ENCODE results near the gene SERPINB10.

The SERPINB10 gene, protein sequence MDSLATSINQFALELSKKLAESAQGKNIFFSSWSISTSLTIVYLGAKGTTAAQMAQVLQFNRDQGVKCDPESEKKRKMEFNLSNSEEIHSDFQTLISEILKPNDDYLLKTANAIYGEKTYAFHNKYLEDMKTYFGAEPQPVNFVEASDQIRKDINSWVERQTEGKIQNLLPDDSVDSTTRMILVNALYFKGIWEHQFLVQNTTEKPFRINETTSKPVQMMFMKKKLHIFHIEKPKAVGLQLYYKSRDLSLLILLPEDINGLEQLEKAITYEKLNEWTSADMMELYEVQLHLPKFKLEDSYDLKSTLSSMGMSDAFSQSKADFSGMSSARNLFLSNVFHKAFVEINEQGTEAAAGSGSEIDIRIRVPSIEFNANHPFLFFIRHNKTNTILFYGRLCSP

DNA sequence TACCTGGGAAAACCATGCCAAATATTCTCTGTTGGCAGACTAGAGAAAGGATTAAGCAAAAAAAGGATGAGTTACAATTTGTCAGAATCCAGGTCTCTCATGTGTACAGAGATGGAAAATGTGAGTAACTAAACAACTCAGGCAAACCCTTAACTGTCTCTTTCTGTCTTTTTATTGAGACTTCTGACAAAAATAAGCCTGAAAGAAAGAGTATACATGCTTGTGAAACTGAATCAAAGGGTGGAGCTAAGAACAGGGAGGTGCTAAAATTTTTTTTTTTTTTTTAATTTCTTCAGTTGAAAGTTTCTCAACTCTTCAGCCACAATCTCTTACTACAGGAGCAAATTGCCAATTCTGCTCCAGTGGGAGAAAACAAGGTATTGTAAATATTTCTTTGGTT, at the start of gene SERPINB10:
TSS of gene SERPINB10 (plus strand) at position 295 of the 400 bp plus-strand sequence. CDS start 7,553 bp downstream, outside the sequence.
- no peak for DNase-seq

- DNase-seq: no peak
These were observed 49.3 kb upstream of the SERPINB10 start for GRCh38 chr18:63858456-63858855.

GRCh38 chr18:63859781-63860475, 47.8 kb upstream of the SERPINB10 start:
- DNase-seq: no peak

GRCh38 chr18:63860531-63860930, 47.2 kb upstream of the SERPINB10 start:
- no peak for DNase-seq

GRCh38 chr18:63867368-63868125, 40.2 kb upstream of the SERPINB10 start:
- no peak for DNase-seq

DNA sequence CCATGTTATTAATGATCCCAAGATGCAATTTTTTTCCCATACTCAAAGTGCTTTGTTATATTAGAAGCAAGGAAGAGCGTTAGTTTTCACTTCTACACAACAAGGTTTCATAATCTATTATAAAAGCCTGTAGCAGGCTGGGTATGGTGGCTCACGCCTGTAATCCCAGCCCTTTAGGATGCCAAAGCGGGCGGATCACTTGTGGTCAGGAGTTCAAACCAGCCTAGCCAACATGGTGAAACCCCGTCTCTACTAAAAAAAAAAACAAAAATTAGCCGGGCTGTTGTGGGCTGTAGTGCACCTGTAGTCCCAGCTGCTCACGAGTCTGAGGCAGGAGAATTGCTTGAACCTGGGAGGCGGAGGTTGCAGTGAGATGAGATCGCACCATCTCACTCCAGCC, 39.2 kb upstream of the SERPINB10 start:
- no peak for DNase-seq

DNA sequence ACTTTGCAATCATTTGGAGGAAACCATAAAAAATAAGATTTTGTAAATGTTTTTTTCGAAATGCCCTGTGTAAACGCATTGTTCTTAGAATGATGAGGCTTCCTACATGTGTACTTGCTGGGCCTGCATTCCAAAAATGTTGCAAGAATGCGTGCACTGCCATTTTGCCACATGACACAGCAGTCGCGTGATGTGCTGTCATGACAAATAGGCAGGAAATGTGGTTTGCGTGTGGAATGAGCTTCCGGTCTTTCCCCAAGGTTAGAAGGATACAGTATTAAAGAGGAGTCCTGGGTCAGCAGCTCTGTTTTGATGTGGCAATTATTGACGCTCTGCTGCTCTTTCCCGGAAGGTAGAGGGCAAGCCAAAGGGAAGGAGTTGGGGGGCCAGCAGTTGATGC, 38.4 kb upstream of the SERPINB10 start:
- DNase-seq: no peak

- no peak for DNase-seq
These were observed 37.9 kb upstream of the SERPINB10 start for GRCh38 chr18:63869851-63870250.

DNA sequence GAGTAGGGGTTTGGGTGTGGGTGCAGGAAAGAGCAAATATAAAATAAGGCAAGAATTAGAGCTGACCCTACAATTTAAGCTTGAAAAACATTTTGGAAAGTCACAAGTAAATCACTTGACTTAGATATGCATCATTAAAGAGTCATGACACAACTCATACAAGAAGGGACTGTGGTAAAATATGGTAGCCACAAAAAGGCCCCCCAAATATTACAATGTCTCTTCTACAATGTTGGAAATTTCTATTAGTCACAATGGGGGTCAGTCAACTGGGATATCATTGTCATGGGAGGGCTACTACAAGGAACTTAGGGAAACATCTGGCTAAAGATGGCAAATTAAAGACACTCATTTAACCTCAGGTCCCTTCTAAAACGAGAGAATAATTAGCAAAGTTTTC, 35.9 kb upstream of the SERPINB10 start:
- DNase-seq: no peak

DNA sequence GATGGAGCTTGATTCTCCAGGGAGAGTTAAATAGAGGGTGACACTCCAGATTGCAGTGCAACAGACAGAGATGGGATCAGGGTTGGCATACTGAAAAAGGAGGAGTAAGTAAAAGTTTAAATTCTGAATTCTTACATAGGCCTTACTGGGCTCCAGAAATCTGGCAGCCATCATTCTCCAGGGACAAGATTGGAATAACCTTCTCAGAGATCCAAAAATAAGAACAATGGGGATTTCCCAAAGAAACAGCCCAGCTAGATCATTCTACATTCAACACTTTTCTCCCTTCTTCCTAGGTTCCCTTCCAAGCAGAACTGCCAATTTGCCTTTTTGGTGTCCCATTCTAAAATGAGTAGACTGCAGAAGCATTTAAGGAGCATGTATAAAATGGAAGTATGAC, 35.2 kb upstream of the SERPINB10 start:
- no peak for DNase-seq

GRCh38 chr18:63878343-63878742, 29.4 kb upstream of the SERPINB10 start:
- DNase-seq: no peak

DNA sequence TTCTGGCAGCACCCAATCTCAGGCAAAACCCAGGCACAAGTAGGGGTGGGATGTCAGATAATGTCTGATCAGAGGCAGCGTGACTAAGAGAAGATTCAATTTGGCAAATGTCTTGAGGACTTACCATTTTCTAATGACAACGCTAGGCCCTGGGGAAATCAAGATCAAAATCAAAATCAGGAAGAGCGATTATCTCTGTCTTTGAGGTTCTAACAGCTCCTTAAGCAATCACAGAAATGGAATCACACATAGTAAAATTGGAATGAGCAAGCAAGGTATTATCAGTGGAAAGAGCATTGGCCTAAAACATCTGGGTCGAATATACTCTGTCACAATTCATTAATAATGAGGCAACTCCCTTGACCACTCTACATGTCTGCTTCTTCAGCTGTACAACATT, 28.8 kb upstream of the SERPINB10 start:
- DNase-seq: no peak

DNA sequence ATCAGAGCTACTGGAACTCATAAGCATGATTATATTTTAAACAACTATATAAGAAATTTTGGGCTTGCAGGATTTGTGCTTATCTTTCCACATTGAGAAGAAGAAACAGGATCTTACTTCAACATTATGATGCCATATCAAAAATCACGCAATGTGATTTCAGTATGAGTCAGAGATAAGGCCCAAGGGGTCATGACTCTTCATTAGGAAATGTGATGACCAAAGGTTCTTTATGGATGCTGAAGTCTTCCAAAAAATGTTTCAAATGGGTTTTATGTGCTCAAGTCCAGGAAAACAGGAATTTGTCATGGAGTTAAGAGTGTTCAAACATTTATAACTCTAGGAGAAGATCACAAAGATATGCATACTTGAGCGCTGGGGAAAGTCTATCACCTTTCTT, 28.0 kb upstream of the SERPINB10 start:
- no peak for DNase-seq

GRCh38 chr18:63881851-63882250, 25.9 kb upstream of the SERPINB10 start:
- DNase-seq: no peak

- no peak for DNase-seq
These were observed 25.2 kb upstream of the SERPINB10 start for GRCh38 chr18:63882333-63883141.

DNA sequence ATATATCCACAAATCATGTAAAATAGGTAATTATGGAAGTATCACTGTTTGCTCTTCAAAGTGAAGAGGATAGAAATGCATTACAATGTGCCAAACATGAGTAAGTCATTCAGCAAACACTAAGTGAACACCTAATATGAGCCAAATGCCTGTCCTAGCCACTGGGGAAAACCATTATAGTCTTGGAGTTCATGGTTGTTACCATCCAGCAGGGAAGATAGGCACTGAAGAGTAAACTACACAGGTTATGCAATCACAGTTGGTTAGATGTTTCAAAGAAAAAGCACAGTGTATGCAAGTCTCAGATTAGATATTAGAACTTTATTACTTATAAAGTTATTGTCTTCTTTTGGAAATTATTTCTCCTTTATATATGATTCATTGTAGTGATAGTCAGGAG, 24.1 kb upstream of the SERPINB10 start:
- no peak for DNase-seq

GRCh38 chr18:63887424-63887823, 20.3 kb upstream of the SERPINB10 start, which contains the start of gene SERPINB2:
Gene SERPINB2 (plus strand): TSS chr18:63887705. CDS start chr18:63891445, 3,740 bp downstream.
- no peak for DNase-seq

GRCh38 chr18:63888470-63889190, 19.1 kb upstream of the SERPINB10 start:
- DNase-seq: no peak

DNA sequence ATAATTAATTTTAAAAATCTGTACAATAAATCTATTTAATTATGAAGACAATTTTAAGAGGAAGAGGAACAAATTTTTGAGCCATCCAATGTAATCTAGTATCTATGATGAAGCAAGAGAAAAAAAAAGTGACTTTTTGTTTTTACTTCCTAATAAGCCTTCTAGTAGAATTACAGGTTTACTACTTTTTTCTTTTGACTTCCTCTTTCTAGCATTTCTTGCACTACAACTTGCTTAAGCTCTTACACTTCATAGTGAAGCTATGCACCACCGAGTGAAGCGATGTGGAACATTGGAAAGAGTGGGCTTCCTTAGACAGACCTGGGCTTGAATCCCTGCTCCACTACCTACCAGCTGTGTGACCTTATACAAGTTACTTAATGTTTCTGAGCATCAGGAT, 18.1 kb upstream of the SERPINB10 start:
- DNase-seq: no peak

- no peak for DNase-seq
These were observed 17.4 kb upstream of the SERPINB10 start for GRCh38 chr18:63890237-63890949.

- no peak for DNase-seq
These were observed 16.8 kb upstream of the SERPINB10 start for GRCh38 chr18:63890950-63891304.
